ENCODE results near the gene COL5A2.
A peak's percentile ranks its signal among the peaks of the same experiment; 100 is the strongest.

COL5A2 gene

DNA sequence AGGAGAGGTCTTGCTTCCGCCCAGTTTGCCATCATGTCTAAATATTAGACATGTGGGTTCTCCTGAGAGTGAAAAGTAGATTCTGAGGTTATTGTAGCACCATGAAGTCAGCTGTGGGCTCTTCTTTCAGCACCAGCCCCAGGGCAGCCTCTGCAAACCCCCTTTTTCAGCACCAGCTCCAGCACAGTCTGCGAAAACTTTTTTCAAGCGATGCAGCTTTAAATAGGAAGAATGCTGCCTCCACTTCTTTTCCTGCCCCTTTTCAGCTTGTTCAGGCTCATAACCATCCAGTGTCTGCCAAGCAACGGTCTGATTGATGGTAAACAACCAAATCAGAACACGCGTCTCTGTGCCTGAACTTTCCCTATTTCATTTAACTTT lies at the start of gene COL5A2:
Gene COL5A2 (minus strand): TSS at position 192 of the 381 bp plus-strand sequence. CDS start 157 bp downstream, at position 35.
- Histone ChIP-seq H3K4me1 (ENCODE audit: insufficient read depth, low read length) (no peaks in the 10 kb centered on the region), H3K36me3 (ENCODE audit: insufficient read depth, low read length) (no peaks in the 10 kb centered on the region), H3K9me3 (ENCODE audit: control insufficient read depth, insufficient read depth, low read length) (no peaks in the 10 kb centered on the region), H3K9ac (ENCODE audit: low read depth, low read length) (peak within 1 kb of the TSS; percentile 97)

DNA sequence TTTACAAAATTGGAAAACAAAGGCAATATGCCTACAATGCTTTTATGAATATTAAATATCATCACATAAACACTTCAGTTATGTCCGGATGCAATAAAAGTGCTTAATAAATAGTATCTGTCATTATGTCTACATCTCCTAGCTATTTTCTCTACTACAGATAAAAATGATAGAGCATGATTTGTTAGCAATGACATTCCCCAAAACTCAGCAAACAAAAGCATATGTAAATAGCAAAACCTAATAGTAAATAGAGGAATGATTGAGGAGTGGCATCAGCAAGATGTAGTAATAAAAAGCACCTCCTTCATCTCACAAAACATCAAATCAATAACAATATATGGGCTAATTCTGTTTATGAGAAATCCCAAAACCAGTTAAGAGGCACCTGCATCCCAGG lies 46.5 kb upstream of the COL5A2 start:
- Histone ChIP-seq H3K9me3 (ENCODE audit: control insufficient read depth, insufficient read depth, low read length) (no peaks in the 10 kb centered on the region), H3K4me1 (ENCODE audit: insufficient read depth, low read length) (peaks cover 10% of the 10 kb centered on the region; the same call in 1 of the 2 replicates), H3K36me3 (ENCODE audit: insufficient read depth, low read length) (no peaks in the 10 kb centered on the region), H3K9ac (ENCODE audit: low read depth, low read length) (no peak overlapping the region)

DNA sequence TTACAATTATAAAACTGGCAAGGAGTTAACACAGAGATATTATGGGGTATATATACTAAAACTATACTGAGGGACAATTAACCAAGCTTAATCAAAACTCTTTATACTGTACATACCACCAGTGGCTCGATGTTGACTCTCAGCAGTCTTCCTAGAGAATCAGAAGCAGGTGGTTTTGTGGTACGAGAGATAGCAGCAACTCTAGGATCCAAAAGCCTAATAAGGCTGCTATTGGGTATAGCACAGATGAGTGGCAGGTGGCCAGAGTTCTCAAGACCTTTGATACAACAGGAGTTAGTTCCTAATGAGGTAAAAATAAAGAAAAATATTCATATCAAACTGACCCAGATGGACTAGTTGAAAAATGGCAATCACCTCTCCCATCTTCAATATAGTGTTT lies 45.5 kb upstream of the COL5A2 start:
- Histone ChIP-seq H3K9me3 (ENCODE audit: control insufficient read depth, insufficient read depth, low read length) (no peaks in the 10 kb centered on the region), H3K9ac (ENCODE audit: low read depth, low read length) (no peak overlapping the region), H3K4me1 (ENCODE audit: insufficient read depth, low read length) (peaks cover 10% of the 10 kb centered on the region; the same call in 1 of the 2 replicates), H3K36me3 (ENCODE audit: insufficient read depth, low read length) (no peaks in the 10 kb centered on the region)

DNA sequence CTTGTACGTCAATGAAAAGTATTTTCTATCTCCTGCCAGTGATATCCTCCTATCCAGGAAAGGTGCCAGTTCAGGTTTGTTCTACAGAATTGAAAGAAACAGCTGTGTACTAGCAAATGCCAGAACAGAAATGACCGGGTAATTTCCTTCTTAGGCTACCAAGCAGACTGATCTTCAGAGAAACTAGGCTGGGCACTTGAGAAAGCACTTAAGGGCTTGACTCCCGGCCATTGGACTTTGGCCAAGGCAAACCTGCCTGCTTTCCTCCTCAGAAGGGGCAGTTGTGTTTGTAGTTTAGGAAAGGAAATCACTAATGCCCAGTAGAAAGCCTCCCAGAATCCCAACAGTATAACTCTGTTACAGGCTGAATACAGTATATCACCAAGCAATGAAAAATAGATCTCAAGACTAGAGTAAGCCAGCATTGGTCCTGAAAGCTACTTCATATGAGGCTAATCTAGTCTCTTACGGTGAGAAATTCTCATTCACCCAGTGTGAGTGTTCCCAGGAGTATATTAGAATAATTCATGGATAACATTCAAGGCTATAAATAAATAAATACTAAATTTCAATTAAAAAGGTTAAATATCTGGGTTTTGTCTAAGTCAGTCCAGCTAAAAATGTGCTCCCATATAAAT lies 43.0 kb upstream of the COL5A2 start:
- peaks cover 27% of the 10 kb centered on the region for H3K4me1 ChIP-seq (ENCODE audit: insufficient read depth, low read length)
- H3K9ac ChIP-seq (ENCODE audit: low read depth, low read length) = no peak overlapping the region
- no peaks in the 10 kb centered on the region for H3K9me3 ChIP-seq (ENCODE audit: control insufficient read depth, insufficient read depth, low read length)
- H3K36me3 ChIP-seq (ENCODE audit: insufficient read depth, low read length) = no peaks in the 10 kb centered on the region

DNA sequence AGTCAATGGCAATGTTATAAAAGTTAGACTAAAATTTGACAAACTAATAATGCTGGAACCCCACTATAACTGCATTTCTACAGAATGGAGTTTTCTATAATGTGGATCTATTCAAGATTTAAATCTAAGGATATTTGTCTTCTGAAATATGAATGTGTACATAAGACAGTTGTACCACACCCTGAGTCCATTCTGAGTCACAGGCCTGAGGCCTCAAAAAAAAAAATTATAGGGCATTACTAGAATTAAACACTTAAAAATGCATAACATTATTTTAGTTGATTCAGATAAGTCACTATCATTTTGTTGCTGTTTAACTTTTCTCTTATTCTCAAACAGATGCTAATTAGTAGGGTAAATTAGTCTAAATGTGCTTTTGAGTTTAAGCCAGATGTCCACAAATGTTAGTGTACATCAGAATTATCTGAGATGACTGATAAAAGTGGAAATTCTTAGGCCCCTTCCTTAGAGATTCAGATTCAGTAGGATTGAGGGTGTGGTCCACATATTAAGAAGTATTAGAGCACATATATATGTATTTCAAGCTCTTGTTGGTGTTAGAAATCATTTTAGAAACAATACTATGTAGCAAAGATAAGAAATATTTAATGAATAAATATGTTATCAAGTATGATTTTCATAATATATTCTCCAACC lies 42.4 kb upstream of the COL5A2 start:
- no peaks in the 10 kb centered on the region for H3K9me3 ChIP-seq (ENCODE audit: control insufficient read depth, insufficient read depth, low read length)
- no peaks in the 10 kb centered on the region for H3K36me3 ChIP-seq (ENCODE audit: insufficient read depth, low read length)
- H3K4me1 ChIP-seq (ENCODE audit: insufficient read depth, low read length) = peaks cover 32% of the 10 kb centered on the region
- H3K9ac ChIP-seq (ENCODE audit: low read depth, low read length) = no peak overlapping the region

DNA sequence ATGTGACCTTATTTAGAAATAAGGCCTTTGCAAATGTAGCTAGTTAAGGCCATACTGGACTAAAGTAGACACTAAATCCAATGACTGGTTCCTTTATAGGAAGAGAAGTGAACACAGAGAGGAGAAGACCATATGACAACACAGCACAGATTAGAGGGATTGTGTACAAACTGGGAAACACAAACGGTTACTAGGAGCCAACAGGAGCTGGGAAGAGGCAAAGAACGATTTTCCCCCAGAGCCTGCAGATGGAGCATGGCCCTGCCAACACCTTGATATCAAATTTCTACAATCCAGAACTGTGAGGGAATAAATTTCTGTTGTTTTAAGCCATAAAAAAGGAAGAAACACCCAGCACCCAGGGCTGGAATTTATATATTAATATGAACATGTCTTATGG lies 38.7 kb upstream of the COL5A2 start:
- no peak overlapping the region for H3K9ac ChIP-seq (ENCODE audit: low read depth, low read length)
- no peaks in the 10 kb centered on the region for H3K36me3 ChIP-seq (ENCODE audit: insufficient read depth, low read length)
- H3K4me1 ChIP-seq (ENCODE audit: insufficient read depth, low read length) = peaks cover 62% of the 10 kb centered on the region
- H3K9me3 ChIP-seq (ENCODE audit: control insufficient read depth, insufficient read depth, low read length) = no peaks in the 10 kb centered on the region

DNA sequence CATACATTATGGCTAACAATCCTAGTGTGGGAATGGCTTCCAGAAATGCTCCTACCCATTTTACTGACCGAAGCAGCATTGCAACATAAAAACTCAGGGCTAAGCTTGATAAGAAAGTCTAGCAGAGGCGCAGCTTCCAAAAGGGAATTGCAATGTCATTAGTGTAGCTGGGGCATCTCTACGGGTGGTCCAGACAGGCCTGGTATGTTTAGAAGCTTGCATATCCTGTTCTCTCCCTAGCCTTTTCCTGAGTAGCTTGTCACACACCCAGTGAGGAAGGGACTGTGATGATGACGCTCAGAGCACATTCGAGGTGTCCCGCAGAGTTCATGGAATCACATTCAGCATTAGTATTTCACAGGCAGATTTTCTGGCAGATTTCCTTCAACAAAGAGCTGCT lies 38.0 kb upstream of the COL5A2 start:
- Histone ChIP-seq H3K9ac (ENCODE audit: low read depth, low read length) (peak overlapping the region; percentile 5), H3K36me3 (ENCODE audit: insufficient read depth, low read length) (no peaks in the 10 kb centered on the region), H3K9me3 (ENCODE audit: control insufficient read depth, insufficient read depth, low read length) (no peaks in the 10 kb centered on the region), H3K4me1 (ENCODE audit: insufficient read depth, low read length) (peaks cover 56% of the 10 kb centered on the region)

DNA sequence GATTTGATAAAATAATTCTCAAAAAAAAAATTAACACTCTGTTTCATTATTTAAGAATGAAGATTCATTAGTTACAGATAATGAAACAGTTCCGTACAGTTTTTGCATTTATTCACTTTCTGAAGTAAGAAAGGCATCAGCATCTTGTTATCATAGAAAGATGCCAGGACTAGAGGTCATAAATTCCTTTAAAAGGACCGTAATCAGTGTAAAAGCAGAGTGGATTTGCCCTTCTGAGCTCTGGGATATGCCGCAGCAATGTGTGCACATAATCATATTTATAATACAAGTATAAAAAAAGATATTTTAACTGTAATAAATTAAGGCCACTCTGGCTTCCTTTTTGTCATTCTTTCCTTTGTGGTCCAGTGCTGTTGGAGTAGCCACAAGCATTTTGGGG lies 37.5 kb upstream of the COL5A2 start:
- Histone ChIP-seq H3K9me3 (ENCODE audit: control insufficient read depth, insufficient read depth, low read length) (no peaks in the 10 kb centered on the region), H3K9ac (ENCODE audit: low read depth, low read length) (peak overlapping the region; percentile 5; the same call in 1 of the 2 replicates), H3K36me3 (ENCODE audit: insufficient read depth, low read length) (no peaks in the 10 kb centered on the region), H3K4me1 (ENCODE audit: insufficient read depth, low read length) (peaks cover 54% of the 10 kb centered on the region)

DNA sequence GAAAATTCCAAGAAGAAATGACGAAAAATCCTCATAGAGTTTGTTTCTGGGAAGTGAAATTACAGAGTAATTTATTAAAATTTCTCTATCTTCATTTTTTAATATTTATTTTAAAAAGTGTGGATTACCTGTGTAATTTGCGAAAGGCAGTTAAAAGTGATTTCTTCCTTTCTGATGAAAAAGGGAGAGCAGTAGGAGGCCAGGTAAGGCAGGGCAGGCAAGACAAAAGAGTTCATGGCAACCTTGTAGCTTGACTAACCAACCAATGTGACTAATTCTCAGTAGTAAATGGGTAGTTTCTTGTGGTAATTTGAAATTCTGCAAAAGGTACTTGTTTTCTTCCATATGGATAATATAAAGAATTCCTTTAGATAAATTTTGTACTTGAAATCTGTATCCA lies 34.9 kb upstream of the COL5A2 start:
- H3K4me1 ChIP-seq (ENCODE audit: insufficient read depth, low read length) = peaks cover 75% of the 10 kb centered on the region
- H3K36me3 ChIP-seq (ENCODE audit: insufficient read depth, low read length) = no peaks in the 10 kb centered on the region
- H3K9me3 ChIP-seq (ENCODE audit: control insufficient read depth, insufficient read depth, low read length) = no peaks in the 10 kb centered on the region
- H3K9ac ChIP-seq (ENCODE audit: low read depth, low read length) = no peak overlapping the region

DNA sequence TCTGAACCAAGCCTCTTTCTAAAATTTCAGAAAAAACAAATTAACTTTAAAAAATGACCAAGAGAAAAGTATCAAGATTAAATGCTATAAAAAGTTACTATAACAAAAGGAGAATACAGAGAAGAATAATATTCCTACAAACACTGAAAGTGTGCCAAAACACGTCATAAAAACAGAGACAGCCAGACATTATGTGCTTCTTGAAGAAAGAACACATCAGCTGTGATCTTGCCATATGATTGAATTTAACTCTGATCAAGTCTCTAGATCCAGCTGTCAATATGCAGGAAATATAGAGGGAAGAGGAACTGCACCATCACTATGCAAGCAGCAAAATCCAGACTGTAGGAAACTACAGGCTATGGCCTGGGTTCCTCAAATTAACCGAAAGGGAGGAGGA lies 33.7 kb upstream of the COL5A2 start:
- Histone ChIP-seq H3K4me1 (ENCODE audit: insufficient read depth, low read length) (peaks cover 77% of the 10 kb centered on the region), H3K9ac (ENCODE audit: low read depth, low read length) (no peak overlapping the region), H3K9me3 (ENCODE audit: control insufficient read depth, insufficient read depth, low read length) (no peaks in the 10 kb centered on the region), H3K36me3 (ENCODE audit: insufficient read depth, low read length) (no peaks in the 10 kb centered on the region)

DNA sequence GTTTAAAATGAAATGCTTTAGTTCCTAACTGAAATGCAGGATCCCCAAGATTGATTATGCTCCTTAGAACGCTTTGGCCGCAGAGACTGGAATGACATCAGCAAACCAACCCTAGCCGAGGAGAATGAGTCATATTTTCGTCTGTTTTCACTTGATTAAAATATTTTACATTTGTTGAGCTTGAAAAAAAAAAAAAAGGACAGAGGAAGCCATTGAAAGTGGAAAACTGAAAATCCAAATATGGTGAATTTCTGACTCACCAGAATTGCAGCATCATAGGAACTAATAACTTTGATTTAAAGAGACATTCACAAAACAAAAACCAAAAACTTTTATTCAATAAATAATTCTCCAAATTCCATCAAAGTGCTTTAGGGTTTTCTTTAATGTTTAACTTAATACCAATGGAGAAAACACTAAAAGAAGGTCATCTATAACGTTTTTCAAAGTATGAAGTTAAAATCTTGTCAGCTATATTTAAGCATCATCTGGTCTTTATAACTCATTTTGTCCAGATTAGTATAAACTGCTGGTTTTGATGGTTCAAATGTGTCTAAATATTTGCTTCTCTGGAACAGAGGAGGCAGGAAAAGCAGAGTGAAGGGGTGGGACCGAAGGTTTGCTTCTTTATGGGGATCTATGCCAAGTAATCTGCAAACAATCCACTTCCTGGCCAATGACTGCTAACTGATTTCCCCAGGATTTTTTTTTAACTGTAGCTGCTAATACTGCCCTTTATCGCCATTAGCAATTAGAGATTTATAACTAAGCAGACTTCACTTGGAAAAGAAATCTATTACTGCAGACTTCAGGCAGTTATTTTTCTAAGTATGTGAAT lies 30.9 kb upstream of the COL5A2 start:
- no peaks in the 10 kb centered on the region for H3K9me3 ChIP-seq (ENCODE audit: control insufficient read depth, insufficient read depth, low read length)
- no peaks in the 10 kb centered on the region for H3K36me3 ChIP-seq (ENCODE audit: insufficient read depth, low read length)
- peak overlapping the region; percentile 22 for H3K9ac ChIP-seq (ENCODE audit: low read depth, low read length)
- peaks cover 52% of the 10 kb centered on the region for H3K4me1 ChIP-seq (ENCODE audit: insufficient read depth, low read length)

DNA sequence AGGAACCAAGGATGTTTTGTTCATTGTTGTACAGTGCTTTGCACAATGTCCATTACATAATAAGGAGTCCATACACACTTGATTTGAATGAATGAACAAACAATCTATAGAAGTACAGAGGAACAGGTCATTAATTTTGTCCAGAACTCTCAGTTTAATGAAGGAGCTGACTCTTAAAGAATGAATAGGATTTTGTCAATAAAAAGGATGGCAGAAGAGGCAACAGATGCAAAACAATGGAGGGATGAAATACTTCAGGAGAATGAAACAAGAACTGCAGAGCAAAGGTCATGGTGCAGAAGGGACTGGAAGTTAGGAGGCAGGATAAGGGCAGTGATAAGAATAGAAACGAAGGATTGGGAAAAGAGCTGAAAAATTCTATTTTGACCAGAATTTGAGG lies 28.7 kb upstream of the COL5A2 start:
- H3K9me3 ChIP-seq (ENCODE audit: control insufficient read depth, insufficient read depth, low read length) = no peaks in the 10 kb centered on the region
- H3K36me3 ChIP-seq (ENCODE audit: insufficient read depth, low read length) = no peaks in the 10 kb centered on the region
- H3K4me1 ChIP-seq (ENCODE audit: insufficient read depth, low read length) = peaks cover 37% of the 10 kb centered on the region
- H3K9ac ChIP-seq (ENCODE audit: low read depth, low read length) = no peak overlapping the region

DNA sequence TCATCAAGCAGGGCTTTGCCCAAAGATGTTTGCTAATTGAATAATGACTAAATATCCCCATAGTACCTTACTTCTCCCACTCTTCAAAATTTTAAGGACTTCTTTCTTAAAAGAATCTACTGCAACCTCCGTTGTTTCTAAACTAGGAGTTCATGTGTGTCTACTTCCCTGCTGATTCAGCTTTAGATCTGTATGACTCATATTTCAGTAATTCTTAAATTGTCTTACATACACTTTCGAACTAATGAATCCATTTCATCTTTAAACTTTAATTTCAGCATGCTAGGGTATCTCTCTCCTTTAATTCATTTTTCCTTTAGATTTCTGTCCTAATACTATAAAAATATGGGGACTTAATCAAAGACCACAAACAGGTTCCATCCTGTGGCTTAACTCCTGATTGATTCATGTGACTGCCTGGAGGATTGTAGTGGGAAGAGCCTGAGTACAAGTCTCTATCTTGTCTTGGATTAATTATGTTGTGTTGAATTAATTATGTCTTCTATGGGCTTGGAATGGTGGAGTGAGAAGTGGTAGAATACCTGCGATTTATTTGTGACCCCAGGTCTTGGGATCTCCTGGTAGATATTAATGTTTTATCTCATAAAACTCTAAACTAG lies 24.9 kb upstream of the COL5A2 start:
- Histone ChIP-seq H3K9me3 (ENCODE audit: control insufficient read depth, insufficient read depth, low read length) (no peaks in the 10 kb centered on the region), H3K4me1 (ENCODE audit: insufficient read depth, low read length) (peaks cover 17% of the 10 kb centered on the region; the same call in 1 of the 2 replicates), H3K36me3 (ENCODE audit: insufficient read depth, low read length) (no peaks in the 10 kb centered on the region), H3K9ac (ENCODE audit: low read depth, low read length) (no peak overlapping the region)

DNA sequence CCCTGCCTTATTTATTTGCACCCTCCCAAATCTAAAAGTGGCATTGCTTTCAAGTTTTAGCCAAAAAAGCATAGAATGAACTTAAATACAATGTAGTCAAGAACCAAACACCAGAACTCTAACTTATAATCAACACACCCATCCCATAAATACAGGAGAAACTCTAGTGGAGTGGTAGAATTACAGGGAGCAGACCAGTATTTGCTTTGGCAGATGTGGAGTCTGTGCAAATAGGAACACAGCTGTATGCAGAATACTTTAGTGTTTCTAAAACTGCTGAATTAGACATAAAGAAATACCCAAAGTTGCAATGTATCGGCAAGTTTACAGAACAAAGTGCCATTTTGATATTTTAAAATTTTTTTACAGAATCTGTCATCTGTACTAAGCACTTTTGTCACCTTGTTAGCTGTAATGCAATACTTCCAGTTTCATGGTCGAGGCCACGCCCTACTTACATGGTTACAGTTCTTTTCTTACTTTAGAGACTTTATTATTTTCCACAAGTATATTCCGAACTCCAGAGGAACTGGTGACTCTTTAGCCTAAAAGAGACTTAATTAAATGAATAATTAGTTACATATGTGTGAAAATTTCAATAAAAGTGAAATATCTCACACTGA lies 23.7 kb upstream of the COL5A2 start:
- no peaks in the 10 kb centered on the region for H3K9me3 ChIP-seq (ENCODE audit: control insufficient read depth, insufficient read depth, low read length)
- no peak overlapping the region for H3K9ac ChIP-seq (ENCODE audit: low read depth, low read length)
- no peaks in the 10 kb centered on the region for H3K36me3 ChIP-seq (ENCODE audit: insufficient read depth, low read length)
- peaks cover 6% of the 10 kb centered on the region; the same call in 1 of the 2 replicates for H3K4me1 ChIP-seq (ENCODE audit: insufficient read depth, low read length)

All from ES-I3 (cell line).